HS-5 (cell line): ENCODE data around the gene RFX5.
"Not testable (repeated sequence)": the region's sequence is repeated elsewhere in the genome, so short reads cannot be mapped to it uniquely, and the experiment has no call there.

Experiments
- DNase-seq: peaks from one replicate; pipeline ENCODE4 v3.0.0-alpha.2; 2012; ENCODE audit warnings: low read depth

The RFX5 gene

GRCh38 chr1:151346769-151347522 lies at the start of gene RFX5:
TSS of gene RFX5 (minus strand) at chr1:151347252. CDS start at chr1:151346320, 932 bp downstream.
- DNase-seq = peak; percentile 90

DNA sequence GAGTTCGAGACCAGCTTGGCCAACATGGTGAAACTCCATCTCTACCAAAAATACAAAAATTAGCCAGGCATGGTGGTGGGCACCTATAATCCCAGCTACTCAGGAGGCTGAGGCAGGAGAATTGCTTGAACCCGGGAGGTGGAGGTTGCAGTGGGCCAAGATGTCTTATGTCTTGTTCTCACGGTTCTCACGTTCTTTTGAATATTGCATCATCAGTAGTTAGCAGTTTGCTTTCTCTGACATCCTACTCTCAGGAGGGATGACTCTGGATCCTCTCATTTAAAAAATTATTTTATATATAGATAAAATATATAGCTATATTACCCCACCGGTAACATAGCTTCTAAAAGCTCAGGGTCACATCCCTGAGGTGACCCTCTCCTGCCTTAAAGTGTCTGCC lies 49.2 kb upstream of the RFX5 start:
- DNase-seq = not testable (repeated sequence)

- no peak for DNase-seq
Measured at GRCh38 chr1:151393583-151393982, 46.5 kb upstream of the RFX5 start.

DNA sequence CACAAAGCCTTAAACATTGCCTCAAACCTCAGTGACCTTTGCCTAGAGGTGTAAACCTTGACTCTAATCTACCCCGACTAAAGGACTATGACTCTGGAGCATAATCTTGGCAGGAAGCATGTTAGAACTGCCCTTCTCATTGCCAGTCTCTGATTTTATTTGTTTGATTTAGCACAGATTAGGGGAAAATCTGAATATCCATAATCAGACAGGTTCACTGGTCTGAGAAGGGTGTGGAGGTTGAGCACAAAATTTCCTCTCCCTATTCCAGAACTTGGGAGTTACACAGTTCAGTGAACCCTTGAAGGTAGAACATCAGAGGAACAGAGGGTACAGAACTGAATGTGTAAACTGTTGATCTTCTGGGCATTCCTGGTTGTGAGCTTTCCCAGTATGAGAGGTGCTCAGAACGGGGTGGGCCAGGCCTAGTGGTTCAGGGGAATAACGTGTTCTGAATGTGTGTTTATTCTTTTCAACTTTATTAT lies 44.1 kb upstream of the RFX5 start:
- DNase-seq = no peak

DNA sequence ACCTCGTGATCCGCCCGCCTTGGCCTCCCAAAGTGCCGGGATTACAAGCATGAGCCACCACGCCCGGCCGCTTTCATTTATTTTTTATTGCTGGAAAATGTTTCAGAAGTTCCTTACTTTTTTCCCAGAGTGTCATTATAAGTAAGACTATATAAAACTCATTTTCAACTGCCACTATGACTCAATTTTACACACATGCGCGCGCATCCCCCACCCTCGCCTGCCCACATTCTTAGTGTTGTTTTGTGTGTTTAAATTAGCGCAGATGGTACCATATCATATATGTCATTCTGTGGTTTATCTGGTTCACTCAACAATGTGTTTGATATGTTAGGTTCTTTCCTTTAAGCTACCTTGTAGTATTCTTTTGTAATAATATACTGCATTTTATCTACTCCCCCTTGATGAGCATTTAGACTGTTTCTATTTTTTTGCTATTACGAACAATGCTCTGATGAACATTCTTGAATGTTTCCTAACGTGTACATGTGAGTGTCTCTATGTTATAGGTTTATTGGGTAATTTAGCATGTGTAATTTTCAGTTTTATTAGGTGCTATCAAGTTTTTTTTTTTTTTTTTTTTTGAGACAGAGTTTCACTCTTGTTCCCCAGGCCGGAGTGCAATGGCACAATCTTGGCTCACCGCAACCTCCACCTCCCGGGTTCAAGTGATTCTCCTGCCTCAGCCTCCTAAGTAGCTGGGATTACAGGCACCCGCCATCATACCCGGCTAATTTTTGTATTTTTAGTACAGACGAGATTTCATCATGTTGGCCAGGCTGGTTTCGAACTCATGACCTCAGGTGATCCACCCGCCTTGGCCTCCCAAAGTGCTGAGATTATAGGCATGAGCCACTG lies 43.4 kb upstream of the RFX5 start:
- DNase-seq = not testable (repeated sequence)

DNA sequence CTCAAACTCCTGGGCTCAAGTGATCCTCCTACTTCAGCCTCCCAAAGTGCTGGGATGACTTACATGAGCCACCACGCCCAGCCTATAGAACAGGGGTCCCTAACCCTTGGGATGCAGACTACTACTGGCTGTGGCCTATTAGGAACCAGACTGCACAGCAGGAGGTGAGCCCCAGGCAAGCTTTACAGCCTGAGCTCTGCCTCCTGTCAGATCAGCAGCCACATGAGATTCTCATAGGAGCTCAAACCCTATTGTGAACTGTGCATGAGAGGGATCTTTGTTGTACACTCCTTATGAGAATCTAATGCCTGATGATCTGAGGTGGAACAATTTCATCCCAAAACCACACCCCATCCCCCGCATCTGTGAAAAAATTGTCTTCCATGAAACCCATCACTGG lies 39.0 kb upstream of the RFX5 start:
- no peak for DNase-seq

GRCh38 chr1:151384584-151384983 lies 37.5 kb upstream of the RFX5 start:
- DNase-seq = no peak

- DNase-seq = no peak
Measured at GRCh38 chr1:151377150-151377884, 30.3 kb upstream of the RFX5 start.

DNA sequence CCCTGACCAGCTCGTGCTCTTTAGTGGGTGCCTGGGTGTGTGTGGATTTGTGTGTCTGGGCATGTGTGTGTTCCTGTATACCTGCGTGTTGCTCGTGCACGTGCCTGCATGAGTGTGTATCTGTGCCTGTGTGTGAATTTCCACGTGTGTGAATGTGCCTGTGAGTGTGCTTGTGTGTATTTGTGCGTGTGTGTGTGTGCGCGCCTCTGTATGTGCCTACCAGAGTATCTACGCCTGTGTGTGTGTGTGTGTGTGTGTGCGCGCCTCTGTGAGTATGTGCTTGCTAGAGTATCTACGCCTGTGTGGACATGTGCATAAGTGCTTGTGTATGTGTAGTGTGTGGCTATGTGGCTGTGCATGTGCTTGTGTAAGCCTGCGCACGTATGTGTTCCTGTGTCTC lies 26.1 kb upstream of the RFX5 start:
- DNase-seq = no peak

- DNase-seq = no peak
Measured at GRCh38 chr1:151372058-151372934, 25.2 kb upstream of the RFX5 start, which contains the start of gene SELENBP1. TSS of gene SELENBP1 (minus strand) at chr1:151372705. CDS start at chr1:151372641, 64 bp downstream.

DNA sequence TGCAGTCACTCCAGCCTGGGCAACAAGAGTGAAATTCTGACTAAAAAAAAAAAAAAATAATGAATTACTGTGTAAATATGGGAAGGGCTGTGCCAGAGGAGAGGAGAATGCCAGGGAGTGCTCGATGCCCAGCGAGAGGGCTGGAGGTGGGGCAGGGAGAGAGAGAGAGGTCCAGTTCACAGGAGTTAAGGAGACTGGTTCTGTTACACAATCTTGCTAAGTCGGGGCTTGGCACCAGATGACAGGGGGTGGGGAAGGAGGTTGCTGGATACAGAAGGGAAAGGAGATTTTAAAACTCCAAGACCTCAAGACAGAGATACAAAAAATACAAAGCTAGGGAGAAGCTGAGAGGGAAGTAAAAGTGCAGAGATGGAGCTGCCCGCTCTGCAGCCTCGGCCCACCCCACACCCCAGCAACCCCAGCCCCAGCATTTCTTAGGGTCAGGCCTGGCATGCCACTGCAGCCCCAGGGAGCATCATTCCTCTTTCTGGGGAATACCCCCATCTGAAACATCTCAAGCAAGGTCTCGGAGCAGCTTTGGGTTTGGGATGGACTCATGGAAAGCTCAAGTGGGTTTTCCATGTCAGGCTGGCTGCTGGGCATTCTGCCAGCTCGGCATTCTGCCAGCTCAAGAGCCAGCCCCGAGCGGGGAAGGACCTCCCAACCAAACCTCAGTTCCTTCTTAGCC lies 24.5 kb upstream of the RFX5 start:
- DNase-seq = no peak

DNA sequence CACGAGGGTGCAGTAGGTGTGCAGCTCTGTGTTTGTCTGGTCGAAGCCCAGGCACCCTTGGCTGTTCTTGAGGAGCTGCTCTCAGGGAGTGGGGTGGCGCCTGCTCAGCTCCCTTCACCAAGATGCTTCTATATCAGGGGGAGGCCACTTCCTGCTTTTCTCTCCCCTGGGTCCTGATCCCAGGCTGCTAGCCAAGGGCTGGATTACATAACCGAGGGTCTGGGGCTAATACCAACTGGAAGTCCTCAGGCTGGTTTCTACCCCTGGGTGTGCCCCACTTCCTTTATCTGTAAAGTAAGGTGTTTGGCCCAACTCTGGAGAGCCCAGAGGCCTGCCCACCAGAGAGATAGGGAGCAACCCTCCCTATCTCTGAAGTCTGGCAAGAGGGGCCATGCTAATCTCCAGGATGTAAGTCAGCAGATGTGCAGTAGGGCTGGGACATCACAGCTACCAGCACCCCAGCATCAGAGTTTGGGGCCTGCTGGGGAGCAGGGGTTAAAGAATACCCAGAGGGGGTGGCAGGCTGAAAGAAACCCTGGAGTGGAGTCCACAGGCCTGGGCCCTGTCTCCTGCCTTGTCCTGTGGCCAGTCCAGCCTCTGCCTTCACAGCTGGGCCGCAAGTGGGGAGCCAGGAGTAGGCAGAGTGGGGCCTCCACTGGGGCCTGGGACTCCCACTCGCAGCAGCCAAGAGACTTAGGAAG lies 23.3 kb upstream of the RFX5 start:
- no peak for DNase-seq

GRCh38 chr1:151369621-151370048 lies 22.6 kb upstream of the RFX5 start:
- DNase-seq = no peak

DNA sequence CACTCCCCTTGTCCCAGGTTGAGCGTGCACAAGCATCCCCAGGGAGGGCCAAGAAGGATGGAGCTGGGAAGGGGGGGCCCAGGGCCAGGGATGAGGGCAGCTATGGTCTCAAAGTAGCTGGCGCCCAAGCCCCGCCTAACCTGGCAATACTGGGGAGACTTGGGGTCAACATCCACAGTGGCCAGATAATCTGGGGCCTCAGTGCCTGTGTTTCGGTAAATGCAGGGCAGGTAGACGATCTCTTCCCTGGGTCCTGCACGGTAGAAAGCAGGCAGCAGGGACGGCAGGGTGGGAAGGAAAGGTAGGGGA lies 22.2 kb upstream of the RFX5 start:
- DNase-seq = no peak

DNA sequence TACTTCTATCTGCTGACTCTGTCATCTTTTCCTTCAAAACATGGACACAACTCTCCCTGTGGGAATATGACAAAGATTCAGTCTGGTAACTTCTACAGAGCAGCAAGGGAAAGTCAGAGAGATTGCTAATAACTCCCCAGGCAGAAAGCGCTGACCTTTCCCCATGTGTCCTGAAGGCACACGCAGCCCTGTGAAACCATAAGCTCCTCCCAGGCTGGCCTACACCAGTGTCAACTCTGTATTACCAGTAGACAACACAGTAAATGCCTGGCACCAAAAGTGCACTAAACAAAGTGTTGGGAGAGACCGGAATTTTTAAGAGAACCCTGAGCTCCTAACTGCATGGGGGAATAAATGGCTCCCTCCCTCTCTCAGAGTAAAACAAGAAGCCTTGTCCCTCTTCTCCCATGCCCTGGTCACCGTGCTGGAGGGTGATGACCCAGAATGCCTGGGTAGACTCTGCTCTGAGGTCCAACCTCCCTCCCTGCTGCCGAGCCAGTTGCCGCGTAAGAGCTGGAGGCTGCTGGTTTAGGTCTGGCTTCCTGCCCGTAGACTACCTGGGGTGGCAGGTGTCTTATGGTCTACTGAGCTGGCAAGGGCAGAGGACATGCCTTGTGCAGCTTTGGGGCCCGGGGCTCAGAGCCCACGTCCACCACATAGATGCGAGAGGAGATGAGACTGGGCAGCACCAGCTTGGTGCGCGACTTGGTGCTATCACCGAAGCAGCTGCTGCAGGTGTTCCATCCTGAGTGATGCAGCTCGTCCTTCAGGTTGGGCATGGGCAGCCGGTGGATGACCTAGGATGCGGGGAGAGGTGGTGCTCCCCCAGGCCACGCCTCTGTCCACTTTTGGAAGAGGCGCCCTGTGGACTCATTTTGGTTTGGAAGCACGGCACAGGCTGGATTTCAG lies 21.6 kb upstream of the RFX5 start:
- no peak for DNase-seq

DNA sequence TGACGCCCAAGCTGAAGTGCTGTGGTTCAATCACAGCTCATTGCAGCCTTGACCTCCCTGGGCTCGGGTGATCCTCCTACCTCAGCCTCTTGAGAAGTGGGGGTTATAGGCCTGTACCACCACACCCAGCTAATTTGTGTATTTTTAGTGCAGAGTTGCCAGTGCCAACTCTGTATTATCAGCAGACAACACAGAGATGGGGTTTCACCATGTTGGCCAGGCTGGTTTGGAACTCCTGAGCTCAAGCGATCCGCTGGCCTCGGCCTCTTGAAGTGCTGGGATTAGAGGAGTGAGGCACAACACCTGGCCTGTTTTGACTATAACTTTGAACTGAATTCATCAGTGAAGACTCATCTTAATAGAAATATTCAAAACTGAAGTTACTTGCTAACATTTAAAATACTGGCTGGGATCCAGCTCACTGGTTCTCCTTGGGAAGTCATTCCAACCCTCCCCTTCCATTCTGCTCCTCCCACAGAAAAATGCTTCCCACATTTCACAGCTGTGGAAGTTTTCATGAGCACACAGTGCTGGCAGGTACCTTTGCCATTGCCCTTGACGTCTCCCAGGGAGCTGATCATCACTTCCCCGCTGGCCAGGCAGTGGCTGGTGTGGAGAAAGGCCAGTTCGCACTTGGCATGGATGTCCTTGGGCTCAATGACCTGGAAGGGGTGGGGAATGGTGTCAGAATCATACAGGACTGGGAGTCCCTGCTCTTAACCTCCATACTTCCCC lies 20.8 kb upstream of the RFX5 start:
- no peak for DNase-seq

GRCh38 chr1:151364996-151365395 lies 17.9 kb upstream of the RFX5 start:
- no peak for DNase-seq
